ENCODE measurements around the gene SUPT6H. TPM values are rescaled to one million over a fixed set of nuclear protein-coding genes. Genes with fewer than 3 reads are reported as not detected.

SUPT6H gene
- total and polyA plus RNA-seq, 2 of the 8 experiments (the other 6 are each of a cell fraction or from before 2014, with no cell fraction given): 32.0 to 59.9 TPM

DNA sequence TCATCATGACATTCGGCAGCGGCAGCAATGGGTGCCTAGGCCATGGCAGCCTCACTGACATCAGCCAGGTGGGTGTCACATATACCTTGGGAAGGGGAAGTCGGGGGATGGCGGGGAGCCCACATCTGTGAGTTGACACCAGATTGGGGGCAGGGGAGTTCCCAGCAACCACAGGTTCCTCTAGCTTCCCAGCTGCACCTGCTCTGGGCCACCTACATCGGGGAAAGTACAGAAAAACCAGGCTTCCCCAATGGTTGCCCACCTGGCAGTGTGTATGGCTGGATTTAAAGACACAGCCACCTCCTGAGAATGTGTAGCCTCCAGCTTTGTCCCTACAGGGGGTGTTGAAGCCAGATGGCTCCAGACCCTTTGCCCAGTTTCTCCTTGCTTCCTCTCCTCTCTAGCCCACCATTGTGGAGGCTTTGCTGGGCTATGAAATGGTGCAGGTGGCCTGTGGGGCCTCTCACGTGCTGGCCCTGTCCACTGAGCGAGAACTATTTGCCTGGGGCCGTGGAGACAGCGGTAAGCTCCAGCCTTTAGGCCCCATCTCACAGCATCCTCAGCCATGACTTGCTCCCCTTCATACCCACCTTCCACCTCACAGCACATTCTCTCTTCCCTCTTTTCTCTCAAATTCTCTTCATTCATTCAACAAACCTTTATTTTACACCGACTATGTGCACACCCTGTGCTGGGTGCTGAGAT, 76.8 kb downstream of the SUPT6H start:
- H3K9ac ChIP-seq (replicated peaks in 1 of 4; ENCODE audit: extremely low read depth in 1 of 4, low read depth in 3 of 4, low read length in 3 of 4): no peak overlapping the region
- H2AFZ ChIP-seq (ENCODE audit: low read length): no peak overlapping the region
- H3K27me3 ChIP-seq (replicated peaks in 1 of 4; ENCODE audit: control insufficient read depth in 3 of 4, extremely low read depth in 1 of 4, insufficient read depth in 3 of 4, low read length in 3 of 4): no peaks in the 10 kb centered on the region
- no peak overlapping the region for H2BK15ac ChIP-seq (ENCODE audit: low read length)
- no peak overlapping the region for H4K8ac ChIP-seq (ENCODE audit: extremely low read depth, insufficient read depth, low read length)
- no peak overlapping the region for H3K14ac ChIP-seq (ENCODE audit: insufficient read length)
- no peak overlapping the region for H2BK5ac ChIP-seq (ENCODE audit: low read depth, low read length)
- H3K27ac ChIP-seq (ENCODE audit: low read depth, low read length): no peak overlapping the region
- no peak overlapping the region for H2BK120ac ChIP-seq (replicated peaks; ENCODE audit: low read depth, low read length)
- H3K4ac ChIP-seq (replicated peaks; ENCODE audit: insufficient read length, low read depth, low read length): no peak overlapping the region
- H2AK5ac ChIP-seq (ENCODE audit: low read depth, low read length): no peak overlapping the region
- H3K4me2 ChIP-seq (ENCODE audit: insufficient read depth in 1 of 2, low read depth in 2 of 2, low read length in 2 of 2): no peak overlapping the region
- H4K20me1 ChIP-seq (replicated peaks in 1 of 2; ENCODE audit: control insufficient read depth in 1 of 2, insufficient read depth in 2 of 2, low read length in 2 of 2): peaks cover 0 to 5% of the 10 kb centered on the region in 2 experiments
- no peak for DNase-seq (ENCODE audit: low read depth in 1 of 2, low spot score in 2 of 2)
- ChIA-PET CTCF (ENCODE audit: partially characterized antibody) (interaction anchor here (1.5 to 5.6 kb wide), 2 partner anchors 11 kb away, joined by 9 to 70 read pairs; partner anchors contain the start of genes NEK8 and TLCD1), POLR2A (ENCODE audit: partially characterized antibody) (interaction anchor here (9.2 to 15.3 kb wide), 2 partner anchors 12 to 15 kb away, joined by 134 to 813 read pairs; partner anchors contain the start of genes NEK8, RPL23A and TLCD1)
- H3K36me3 ChIP-seq (ENCODE audit: control insufficient read depth in 2 of 4, insufficient read depth in 4 of 4, low read length in 3 of 4): peaks cover 9 to 16% (median 12%) of the 10 kb centered on the region in 4 experiments; a peak in 7 of 8 replicates
- H3K4me3 ChIP-seq (ENCODE audit: extremely low read depth in 1 of 4, insufficient read depth in 2 of 4, low read depth in 3 of 4, low read length in 4 of 4): no peak overlapping the region
- no peak for FAIRE-seq
- no peak overlapping the region for H2BK12ac ChIP-seq (ENCODE audit: low read depth, low read length)
- H3K9me3 ChIP-seq (ENCODE audit: insufficient read depth in 2 of 2, low read depth in 1 of 2, low read length in 1 of 2): no peaks in the 10 kb centered on the region
- 89 to 100% methylated on average over 1 to 10 of the region's 10 CpGs for WGBS, 2 experiments (ENCODE audit: extremely low coverage in 1 of 2, insufficient coverage in 1 of 2, insufficient read length in 1 of 2, insufficient replicate concordance in 2 of 2, low coverage in 1 of 2, low lambda C conversion rate in 2 of 2, missing lambda C conversion rate in 1 of 2)
- peaks cover 0 to 2% (median 0%) of the 10 kb centered on the region in 4 experiments; a peak in 1 of 7 replicates for H3K4me1 ChIP-seq (replicated peaks in 1 of 4; ENCODE audit: control insufficient read depth in 3 of 4, insufficient read depth in 4 of 4, low read length in 3 of 4)
- H4K91ac ChIP-seq (replicated peaks; ENCODE audit: insufficient read length, low read length): no peak overlapping the region
- no peak overlapping the region for H4K5ac ChIP-seq (ENCODE audit: insufficient read length, low read depth, low read length)
- H3K79me2 ChIP-seq (ENCODE audit: control insufficient read depth in 1 of 2, insufficient read depth in 2 of 2, low read length in 2 of 2): no peaks in the 10 kb centered on the region
- H3K56ac ChIP-seq (replicated peaks; ENCODE audit: insufficient read length, low read depth, low read length): no peak overlapping the region
- H3K23me2 ChIP-seq (ENCODE audit: low read depth, low read length): peaks cover 3% of the 10 kb centered on the region; the same call in 1 of the 2 replicates
- H3K79me1 ChIP-seq (ENCODE audit: low read depth, low read length): no peaks in the 10 kb centered on the region; the same call in 1 of the 2 replicates
- no peak overlapping the region for H2BK20ac ChIP-seq (ENCODE audit: low read length)
- TF ChIP-seq CEBPB (IDR thresholded peaks at IDR 0.05; ENCODE audit: low read depth, low read length): no peak
- no peak for TF ChIP-seq RAD21 (IDR thresholded peaks at IDR 0.05 in 1 of 2, conservative IDR thresholded peaks at IDR 0.05 in 1 of 2; ENCODE audit: low read depth in 2 of 2, low read length in 2 of 2)
- no peak for TF ChIP-seq CHD1 (IDR thresholded peaks at IDR 0.05; ENCODE audit: low read depth, low read length)
- TF ChIP-seq BACH1 (IDR thresholded peaks at IDR 0.05; ENCODE audit: low read length): no peak
- no peak overlapping the region for H3K18ac ChIP-seq (ENCODE audit: extremely low read depth, low read length)
- H3K23ac ChIP-seq (ENCODE audit: insufficient read length): no peak overlapping the region

Data from H1 (cell line).